Left ventricle myocardium superior (tissue), 1 donor: ENCODE results near the gene CLRN3. TPM values are rescaled to one million over a fixed set of nuclear protein-coding genes. Genes with fewer than 3 reads are reported as not detected.

ENCODE experiments used
- ATAC-seq: fragments of 200-7000 bp; cut with Tn5 transposase; one replicate; pipeline ENCODE4 v1.9.1; 2020; ENCODE audit warnings: mild to moderate bottlenecking, moderate library complexity
- DNase-seq: peaks from one replicate; pipeline ENCODE4 v3.0.0-alpha.2; 2020
- intact Hi-C: fragments of 100-400 bp; cut with micrococcal nuclease; formaldehyde crosslinking; loops from one replicate; pipeline ENCODE4 v1.11.0; 2022
- total RNA-seq: library from RNA; stranded (reverse); fragmentation: NEBNext Ultra II Directional; extraction: Animal tissue kit (Norgen Biotek cat#: 25700); gene quantifications from one replicate; pipeline ENCODE4 v1.2.1, GENCODE V29; 2021
- donor health status: DM: no; HTN: yes; CAD: no; lungs with severe emphysema.

Gene CLRN3
- total RNA-seq, 1 donor from 2014 or later: not detected

DNA sequence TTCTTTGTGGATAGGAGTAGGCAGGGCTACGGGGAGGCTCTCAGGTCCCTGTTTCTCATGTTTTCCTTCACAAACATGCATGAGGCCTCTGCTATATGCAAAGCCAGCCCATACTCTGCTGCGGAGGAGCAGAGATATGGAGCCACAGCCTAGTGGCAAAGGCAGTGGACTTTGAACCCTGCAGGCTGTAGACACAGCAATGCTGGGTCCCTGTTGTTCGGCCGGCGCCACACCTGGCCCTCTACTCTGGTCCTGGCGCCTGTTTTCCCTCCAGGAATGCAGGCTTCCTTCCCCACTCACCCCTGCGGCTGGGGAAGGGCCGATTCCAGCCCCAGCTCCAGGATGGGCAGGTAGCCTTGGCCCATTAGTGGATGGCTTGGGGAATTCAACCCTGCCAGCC lies 11.5 kb downstream of the CLRN3 start:
- intact Hi-C loops: no loop called here
- ATAC-seq: no peak
- DNase-seq: no peak

DNA sequence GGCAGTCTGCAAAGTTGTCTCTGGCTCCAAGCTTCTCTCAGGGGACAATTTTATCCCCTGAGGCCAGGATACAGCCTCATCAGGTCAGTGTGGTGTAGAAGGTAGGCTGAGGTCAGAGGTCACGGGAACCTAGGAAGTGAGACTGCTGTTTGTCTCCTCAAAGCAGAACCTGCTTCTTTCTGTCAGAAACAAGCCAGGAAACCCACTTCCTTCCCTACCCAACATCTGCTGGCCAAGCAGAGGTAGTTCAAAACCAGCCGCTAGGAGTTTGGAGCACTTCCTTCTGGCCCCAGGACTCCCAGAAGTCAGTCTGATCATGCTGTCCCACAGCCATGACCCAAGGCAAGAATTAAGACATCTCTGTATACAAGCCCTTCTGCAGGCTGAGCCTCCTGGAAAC lies 12.2 kb downstream of the CLRN3 start:
- intact Hi-C loops: no loop called here
- ATAC-seq (peak; percentile 74), DNase-seq (no peak)

DNA sequence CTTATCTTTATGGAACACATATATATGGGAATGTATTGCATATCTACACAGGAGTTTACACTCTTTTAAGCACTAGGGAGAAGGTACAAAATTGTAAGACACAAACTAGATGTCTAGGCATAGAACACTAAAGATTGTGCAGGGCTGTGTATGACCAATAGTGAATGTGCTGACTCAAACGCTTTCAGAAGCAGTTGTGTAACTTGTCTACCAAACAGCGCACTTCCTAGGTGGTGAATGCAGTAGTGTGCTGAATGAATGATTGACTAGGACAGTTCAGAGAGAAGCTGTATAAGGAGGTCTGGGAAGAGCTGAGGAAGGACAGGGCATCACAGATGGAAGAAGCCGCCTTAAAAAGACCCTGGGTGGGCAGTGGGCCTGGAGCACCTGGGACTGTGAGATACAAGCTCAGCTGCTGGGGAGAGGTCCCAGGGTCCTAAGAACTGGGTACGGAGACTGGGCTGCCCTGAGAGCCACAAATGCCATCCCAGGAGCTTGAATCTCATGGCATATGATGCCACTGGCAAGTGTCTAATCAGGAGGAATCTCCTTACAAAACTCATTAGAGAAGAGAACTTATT lies 14.2 kb downstream of the CLRN3 start:
- peak; percentile 62 for ATAC-seq
- DNase-seq: no peak
- intact Hi-C loops: no loop called here

GRCh38 chr10:127877699-127878098 lies 15.0 kb downstream of the CLRN3 start:
- intact Hi-C loops: no loop called here
- no peak for ATAC-seq

DNA sequence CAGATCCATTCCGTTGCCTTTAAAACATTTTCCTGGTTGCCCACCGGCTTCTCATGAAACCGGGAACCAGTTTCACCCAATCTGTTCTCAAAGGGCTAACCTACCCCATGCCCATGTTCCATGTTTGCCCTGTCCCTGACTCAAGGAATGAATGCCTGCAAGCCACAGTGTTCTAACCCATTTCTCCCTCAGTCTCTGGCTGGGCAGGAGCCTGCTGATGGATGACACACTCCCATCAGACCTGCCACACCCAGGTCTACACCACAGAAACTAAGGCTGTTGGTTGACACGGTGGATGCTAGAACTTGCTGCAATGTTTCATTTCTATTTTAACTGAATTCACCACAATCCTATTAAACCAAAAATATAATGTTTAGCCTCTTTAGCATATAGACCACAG lies 15.6 kb downstream of the CLRN3 start:
- intact Hi-C loops: no loop called here
- DNase-seq (no peak), ATAC-seq (no peak)

More at GRCh38 chr10:127877699-127878098, 15.0 kb downstream of the CLRN3 start:
- DNase-seq: no peak

GRCh38 chr10:127875916-127876315 lies 16.8 kb downstream of the CLRN3 start:
- DNase-seq (no peak), ATAC-seq (no peak)
- intact Hi-C loops: no loop called here

DNA sequence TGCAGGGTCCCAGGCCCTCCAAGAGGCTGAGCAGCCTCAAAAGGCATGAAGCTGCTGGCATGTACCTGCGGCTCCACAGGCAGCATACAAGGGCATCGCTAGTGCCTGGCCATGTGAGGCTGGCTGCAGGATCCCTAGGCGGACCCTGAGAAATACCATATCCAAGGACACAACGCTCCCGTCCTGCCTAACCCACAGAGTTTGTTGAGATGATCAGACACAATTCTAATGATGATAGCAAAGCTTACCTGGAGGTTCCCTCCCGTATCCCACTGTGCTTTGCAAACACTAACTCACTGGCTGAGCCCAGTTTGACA lies 17.3 kb downstream of the CLRN3 start:
- DNase-seq (no peak), ATAC-seq (no peak)
- intact Hi-C loops: no loop called here

DNA sequence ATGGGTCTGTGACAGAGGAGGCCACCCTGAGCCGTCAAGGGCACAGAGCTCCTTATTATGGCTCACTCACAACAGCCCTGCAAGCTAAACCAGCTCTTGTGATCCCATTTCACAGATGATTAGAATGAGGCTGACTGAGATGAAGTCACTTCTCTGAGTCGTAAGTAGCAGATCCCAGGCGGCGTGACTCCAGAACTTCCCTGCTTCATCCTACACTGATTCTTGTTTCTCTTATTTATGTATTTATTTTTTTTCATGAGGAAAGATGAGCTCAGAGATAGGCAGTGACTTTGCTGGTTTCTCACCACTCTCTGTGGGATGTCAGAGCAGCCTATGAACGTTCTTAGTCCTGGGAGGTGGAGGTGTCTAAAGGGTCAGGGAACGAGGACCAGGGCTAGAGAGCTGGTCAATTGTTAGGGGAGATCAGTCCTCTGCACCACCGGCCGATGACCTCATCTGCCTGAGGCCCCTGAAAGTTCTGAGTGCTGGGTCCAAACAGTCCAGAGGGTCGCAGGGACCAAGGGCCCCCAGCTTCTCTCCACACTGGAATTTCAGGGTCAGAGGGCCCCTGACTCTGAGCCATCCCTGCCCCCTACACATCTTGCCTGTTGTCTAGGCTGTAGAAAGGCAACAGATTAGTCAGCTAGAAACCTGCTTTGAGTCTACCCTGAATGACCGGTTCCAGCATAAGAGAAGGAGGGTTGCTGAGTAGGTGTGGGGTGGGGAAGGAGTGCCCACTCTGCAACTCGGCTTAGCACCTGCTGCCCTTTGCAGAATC lies 17.9 kb downstream of the CLRN3 start:
- DNase-seq: no peak
- intact Hi-C loops: no loop called here

GRCh38 chr10:127873901-127874470 lies 18.8 kb downstream of the CLRN3 start:
- DNase-seq: no peak
- ATAC-seq: no peak
- intact Hi-C loops: no loop called here

More for the DNA sequence above, 17.9 kb downstream of the CLRN3 start:
- ATAC-seq: no peak

DNA sequence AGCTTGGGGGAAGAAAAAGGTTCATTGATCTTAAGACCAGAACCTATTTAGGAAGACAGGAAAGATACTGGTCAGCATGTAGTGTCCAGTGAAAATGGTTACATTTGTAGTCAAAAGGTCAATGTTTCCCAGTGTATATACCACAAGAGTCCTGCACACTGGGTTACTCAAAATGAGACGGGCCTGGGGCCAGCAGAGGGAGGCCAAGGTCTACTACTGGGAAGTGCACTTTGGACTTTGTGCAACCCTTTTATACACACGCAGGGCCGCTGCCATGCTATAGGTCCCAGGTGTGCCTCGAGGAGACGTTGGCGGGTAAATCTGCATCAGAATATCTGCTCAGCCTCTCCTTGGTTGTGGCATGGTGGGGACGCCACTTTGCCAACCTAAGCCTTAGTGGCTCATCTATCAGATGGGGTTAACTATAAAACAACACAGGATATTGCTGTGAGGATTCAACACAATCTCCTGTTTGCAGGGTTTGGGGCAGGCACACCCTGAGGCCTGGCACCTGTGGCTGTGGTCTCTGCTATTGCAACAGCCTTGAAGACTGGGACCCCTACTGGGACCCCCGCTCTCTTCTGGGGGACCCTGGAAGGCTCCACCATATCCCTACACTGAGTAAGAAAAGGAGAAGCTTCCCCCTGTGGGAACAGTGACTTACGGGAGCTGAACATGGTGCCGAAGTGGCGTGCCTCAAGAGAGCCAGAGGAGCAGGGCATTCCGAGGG lies 19.7 kb downstream of the CLRN3 start:
- intact Hi-C loops: no loop called here
- no peak for DNase-seq
- ATAC-seq: no peak

DNA sequence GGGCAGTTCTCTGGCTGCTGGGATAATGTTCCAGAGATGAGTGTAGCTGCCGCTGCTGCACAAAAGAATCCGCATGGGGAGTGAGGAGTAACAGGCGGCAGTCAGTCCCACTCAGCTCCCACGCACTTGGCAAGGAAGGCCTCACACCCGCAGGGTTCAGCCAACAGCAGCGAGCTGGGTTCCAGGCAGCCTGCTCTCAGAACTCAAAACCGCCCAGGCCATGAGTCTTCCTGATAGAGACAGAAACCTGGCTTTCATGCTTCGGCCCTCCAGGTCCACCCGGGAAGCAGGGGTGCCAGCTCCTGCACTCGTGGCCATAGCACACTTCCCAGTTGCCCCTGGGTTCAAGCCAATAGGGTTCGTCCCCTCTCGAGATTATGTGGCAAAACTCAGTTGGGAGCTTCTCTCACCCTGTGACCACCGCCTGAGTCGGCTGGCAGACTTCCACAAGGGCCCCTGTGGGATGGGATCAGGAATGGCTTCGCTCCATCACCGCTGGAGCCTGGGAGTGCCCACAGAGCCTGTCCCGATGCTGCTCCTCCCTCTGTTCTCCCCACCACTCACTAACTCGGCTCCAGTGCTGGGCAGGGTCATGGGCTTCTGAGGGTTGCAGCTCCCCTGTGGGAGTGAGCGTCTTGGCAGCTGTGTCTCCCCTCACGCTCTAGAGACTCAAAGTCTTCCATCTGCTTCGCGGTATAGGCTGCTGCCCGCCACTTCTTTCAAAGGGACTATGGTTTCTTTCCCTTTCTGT lies 20.6 kb downstream of the CLRN3 start:
- ATAC-seq (peak; percentile 81), DNase-seq (peak; percentile 64)
- intact Hi-C loops: no loop called here

DNA sequence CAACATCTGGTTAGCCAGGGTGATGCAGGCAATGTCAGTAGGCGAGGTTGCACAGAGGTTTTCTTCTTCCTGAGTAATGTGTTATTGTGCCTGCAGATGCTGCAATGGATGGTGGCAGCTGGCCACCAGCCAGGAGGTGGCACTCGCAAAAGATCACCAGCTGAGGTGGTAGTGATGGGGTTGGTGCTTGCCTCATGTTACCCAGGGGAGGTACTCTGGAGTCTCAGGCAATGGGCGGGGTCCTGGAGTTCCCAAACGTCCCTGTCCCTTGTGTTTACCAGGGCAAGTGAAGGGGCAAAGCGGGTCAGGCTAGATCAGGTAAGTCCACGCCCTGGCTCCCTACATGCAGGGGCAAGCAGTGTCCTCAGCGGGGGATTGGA lies 21.1 kb downstream of the CLRN3 start:
- intact Hi-C loops: no loop called here
- DNase-seq (no peak), ATAC-seq (no peak)

- intact Hi-C loops: no loop called here
- ATAC-seq (no peak), DNase-seq (no peak)
Observed at GRCh38 chr10:127869329-127869728, 23.4 kb downstream of the CLRN3 start.

- DNase-seq: no peak
- intact Hi-C loops: no loop called here
- ATAC-seq: no peak
Observed at GRCh38 chr10:127867805-127868204, 24.9 kb downstream of the CLRN3 start.

DNA sequence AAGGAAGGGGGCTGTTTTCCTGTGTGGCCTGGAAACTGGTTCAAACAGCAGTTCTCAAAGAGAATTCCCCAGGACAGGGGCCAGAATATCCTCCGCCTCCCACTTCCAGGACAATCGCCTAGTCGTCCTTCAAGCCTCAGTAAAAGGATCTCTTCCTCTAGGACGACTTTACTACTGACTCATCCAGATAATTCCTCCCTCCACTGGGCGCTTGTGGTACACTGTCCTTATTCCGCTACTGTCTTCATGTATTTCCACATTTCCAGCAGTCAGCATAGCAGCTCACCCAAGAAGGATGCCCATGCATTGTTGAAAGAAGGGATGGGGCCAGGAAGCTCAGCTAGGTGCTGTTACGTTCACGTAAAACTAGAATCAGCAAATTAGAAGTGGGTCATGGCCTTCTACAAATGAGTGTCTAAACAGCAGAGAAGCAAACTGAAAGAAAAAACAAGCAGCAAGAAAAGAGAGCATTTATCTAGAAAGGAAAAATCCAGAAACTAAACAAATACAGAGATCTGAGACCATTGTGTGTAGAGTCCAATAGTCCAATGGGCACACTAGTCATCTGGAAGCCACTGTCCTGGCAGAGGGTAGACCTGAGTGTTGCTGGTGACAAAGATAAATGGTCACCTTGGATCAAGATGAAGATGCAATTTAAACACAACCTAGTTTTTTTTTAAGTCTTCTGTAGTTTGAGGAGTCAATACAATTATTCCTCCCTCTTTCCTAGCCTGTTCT lies 26.3 kb downstream of the CLRN3 start:
- intact Hi-C loops: no loop called here
- ATAC-seq (no peak), DNase-seq (no peak)

GRCh38 chr10:127863231-127863825 lies 29.4 kb downstream of the CLRN3 start:
- intact Hi-C loops: no loop called here
- DNase-seq (no peak), ATAC-seq (no peak)

GRCh38 chr10:127860592-127860991 lies 32.1 kb downstream of the CLRN3 start:
- no peak for DNase-seq
- intact Hi-C loops: no loop called here
- ATAC-seq: no peak

- intact Hi-C loops: no loop called here
- ATAC-seq (no peak), DNase-seq (no peak)
Observed at GRCh38 chr10:127855976-127856375, 36.8 kb downstream of the CLRN3 start.

DNA sequence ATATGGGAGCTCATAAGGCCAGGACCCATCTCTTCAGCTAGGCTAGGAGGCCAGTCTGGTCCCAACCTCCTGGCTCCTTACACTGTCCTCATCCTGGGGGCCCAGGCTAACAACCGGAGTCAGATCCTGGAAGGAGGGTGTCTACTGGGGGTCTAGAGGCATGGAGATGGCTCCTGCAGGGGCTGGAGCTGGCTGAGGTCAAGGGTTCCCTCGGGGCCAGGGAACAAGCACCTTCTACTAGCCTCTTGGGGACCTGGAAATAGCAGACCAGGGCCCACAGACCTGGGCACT lies 37.2 kb downstream of the CLRN3 start:
- ATAC-seq (no peak), DNase-seq (no peak)
- intact Hi-C loops: no loop called here
